Fibroblast of mammary gland (primary cell): ENCODE results near the gene GFI1B.

ENCODE experiments used
- DNase-seq: peaks from one replicate; pipeline ENCODE4 v3.0.0-alpha.2; 2010; ENCODE audit warnings: low read depth
- H3K4me3 ChIP-seq: 2 replicates; pipeline ENCODE4 v1.5.1; 2011; ENCODE audit warnings: low read depth, mild to moderate bottlenecking, low read length, moderate library complexity; ENCODE audit not compliant: control insufficient read depth
- CTCF ChIP-seq: conservative IDR thresholded peaks from 2 replicates; pipeline ENCODE4 v1.5.1; 2011; ENCODE audit warnings: low read depth, low read length, inconsistent platforms; ENCODE audit not compliant: control insufficient read depth, insufficient read depth

Gene GFI1B

GRCh38 chr9:132990781-132991180 is 12.3 kb downstream of the GFI1B start:
- DNase-seq, result no peak
- no peak overlapping the region for H3K4me3 ChIP-seq
- TF ChIP-seq CTCF, result no peak

- no peak for TF ChIP-seq CTCF
- DNase-seq, result no peak
- no peak overlapping the region for H3K4me3 ChIP-seq
Observed at GRCh38 chr9:132991351-132992300, 13.1 kb downstream of the GFI1B start.

- TF ChIP-seq CTCF, result no peak
- no peak for DNase-seq
- no peak overlapping the region for H3K4me3 ChIP-seq
Observed at GRCh38 chr9:132993511-132993939, 15.0 kb downstream of the GFI1B start.

- TF ChIP-seq CTCF, result no peak
- no peak overlapping the region for H3K4me3 ChIP-seq
- DNase-seq, result peak; percentile 53
Observed at GRCh38 chr9:132994410-132995120, 16.1 kb downstream of the GFI1B start.

- no peak for TF ChIP-seq CTCF
- H3K4me3 ChIP-seq, result no peak overlapping the region
- no peak for DNase-seq
Observed at GRCh38 chr9:132995121-132995420, 16.6 kb downstream of the GFI1B start.

- TF ChIP-seq CTCF, result no peak
- no peak overlapping the region for H3K4me3 ChIP-seq
- no peak for DNase-seq
Observed at GRCh38 chr9:132995879-132996278, 17.4 kb downstream of the GFI1B start.
